NCI-H2029 (cell line): Measurements from ENCODE around the gene ABCG1.
A peak's percentile ranks its signal among the peaks of the same experiment; 100 is the strongest.

Experiments
- DNase-seq: peaks from one replicate; lab custom pipeline; 2025; lab: John Stamatoyannopoulos, UW

Gene ABCG1

GRCh38 chr21:42251654-42252324 is 32.8 kb downstream of the ABCG1 start:
- DNase-seq: no peak

GRCh38 chr21:42252325-42252654 is 33.4 kb downstream of the ABCG1 start:
- no peak for DNase-seq

GRCh38 chr21:42252778-42253340 is 33.9 kb downstream of the ABCG1 start:
- no peak for DNase-seq

GRCh38 chr21:42253466-42253865 is 34.5 kb downstream of the ABCG1 start:
- DNase-seq: no peak

- no peak for DNase-seq
Measured at GRCh38 chr21:42254083-42254482, 35.1 kb downstream of the ABCG1 start.

- DNase-seq: no peak
Measured at GRCh38 chr21:42254651-42255601, 36.0 kb downstream of the ABCG1 start.

- no peak for DNase-seq
Measured at GRCh38 chr21:42255825-42256224, 36.9 kb downstream of the ABCG1 start.

GRCh38 chr21:42256316-42256715 is 37.4 kb downstream of the ABCG1 start:
- DNase-seq: no peak

- no peak for DNase-seq
Measured at GRCh38 chr21:42257091-42257765, 38.3 kb downstream of the ABCG1 start.

GRCh38 chr21:42258150-42258884 is 39.4 kb downstream of the ABCG1 start:
- peak; percentile 30 for DNase-seq

- no peak for DNase-seq
Measured at GRCh38 chr21:42258885-42259407, 40.0 kb downstream of the ABCG1 start.

GRCh38 chr21:42260121-42260520 is 41.2 kb downstream of the ABCG1 start:
- no peak for DNase-seq

GRCh38 chr21:42261829-42262200 is 42.9 kb downstream of the ABCG1 start:
- DNase-seq: no peak

GRCh38 chr21:42262831-42263231 is 43.9 kb downstream of the ABCG1 start:
- peak; percentile 53 for DNase-seq

GRCh38 chr21:42263591-42264131 is 44.7 kb downstream of the ABCG1 start:
- DNase-seq: no peak

- no peak for DNase-seq
Measured at GRCh38 chr21:42264245-42265195, 45.6 kb downstream of the ABCG1 start.

- DNase-seq: no peak
Measured at GRCh38 chr21:42265231-42265812, 46.4 kb downstream of the ABCG1 start.

GRCh38 chr21:42266971-42267556 is 48.1 kb downstream of the ABCG1 start:
- no peak for DNase-seq

- DNase-seq: no peak
Measured at GRCh38 chr21:42269386-42269785, 50.4 kb downstream of the ABCG1 start.
